ENCODE results near the gene PPIP5K2.

The PPIP5K2 gene

GRCh38 chr5:103224118-103224893 lies 104.2 kb downstream of the PPIP5K2 start:
- Mint-ChIP-seq H3K4me3 (no peak overlapping the region), H3K27ac (no peak overlapping the region), H3K36me3 (no peaks in the 10 kb centered on the region), H3K4me1 (peaks cover 4% of the 10 kb centered on the region), H3K27me3 (peaks cover 16% of the 10 kb centered on the region), H3K9me3 (peaks cover 3% of the 10 kb centered on the region)
- peak; percentile 62 for DNase-seq
- CTCF ChIA-PET: interaction anchor here (0.6 to 3.6 kb wide), 25 partner anchors 8 to 1282 kb away, joined by 3 to 26 read pairs (median 4); partner anchors contain the start of gene PPIP5K2

- Mint-ChIP-seq H3K4me3 (no peak overlapping the region), H3K27me3 (peaks cover 16% of the 10 kb centered on the region), H3K27ac (no peak overlapping the region), H3K4me1 (peaks cover 4% of the 10 kb centered on the region), H3K9me3 (peaks cover 1% of the 10 kb centered on the region), H3K36me3 (no peaks in the 10 kb centered on the region)
- CTCF ChIA-PET: interaction anchor here (0.6 to 3.6 kb wide), 23 partner anchors 8 to 643 kb away, joined by 3 to 26 read pairs (median 4); partner anchors contain the start of gene PPIP5K2
- no peak for DNase-seq
Measured at GRCh38 chr5:103224894-103225246, 104.8 kb downstream of the PPIP5K2 start.

- peaks cover 4% of the 10 kb centered on the region for H3K4me1 Mint-ChIP-seq
- DNase-seq: no peak
- H3K9me3 Mint-ChIP-seq: peaks cover 1% of the 10 kb centered on the region
- peaks cover 25% of the 10 kb centered on the region for H3K27me3 Mint-ChIP-seq
- no peak overlapping the region for H3K27ac Mint-ChIP-seq
- CTCF ChIA-PET: no interaction called here
- no peak overlapping the region for H3K4me3 Mint-ChIP-seq
- no peaks in the 10 kb centered on the region for H3K36me3 Mint-ChIP-seq
Measured at GRCh38 chr5:103228061-103228460, 108.0 kb downstream of the PPIP5K2 start.

- H3K36me3 Mint-ChIP-seq: no peaks in the 10 kb centered on the region
- H3K4me3 Mint-ChIP-seq: no peak overlapping the region
- H3K27ac Mint-ChIP-seq: no peak overlapping the region
- peaks cover 25% of the 10 kb centered on the region for H3K27me3 Mint-ChIP-seq
- H3K4me1 Mint-ChIP-seq: peaks cover 4% of the 10 kb centered on the region
- CTCF ChIA-PET: no interaction called here
- peaks cover 1% of the 10 kb centered on the region for H3K9me3 Mint-ChIP-seq
- DNase-seq: no peak
Measured at GRCh38 chr5:103228588-103228987, 108.5 kb downstream of the PPIP5K2 start.

- H3K27ac Mint-ChIP-seq: no peak overlapping the region
- H3K4me3 Mint-ChIP-seq: no peak overlapping the region
- CTCF ChIA-PET: interaction anchor here (0.7 to 4.7 kb wide), 12 partner anchors 8 to 947 kb away, joined by 3 to 47 read pairs (median 4); partner anchors contain the start of gene MACIR
- no peak for DNase-seq
- no peaks in the 10 kb centered on the region for H3K36me3 Mint-ChIP-seq
- no peaks in the 10 kb centered on the region for H3K9me3 Mint-ChIP-seq
- peaks cover 24% of the 10 kb centered on the region for H3K27me3 Mint-ChIP-seq
- H3K4me1 Mint-ChIP-seq: no peaks in the 10 kb centered on the region
Measured at GRCh38 chr5:103232393-103232999, 112.4 kb downstream of the PPIP5K2 start.

GRCh38 chr5:103234239-103234975 lies 114.3 kb downstream of the PPIP5K2 start:
- Mint-ChIP-seq H3K27ac (no peak overlapping the region), H3K9me3 (peaks cover 3% of the 10 kb centered on the region), H3K4me3 (no peak overlapping the region), H3K4me1 (no peaks in the 10 kb centered on the region), H3K36me3 (no peaks in the 10 kb centered on the region), H3K27me3 (peaks cover 23% of the 10 kb centered on the region)
- no peak for DNase-seq
- CTCF ChIA-PET: interaction anchor here (4.7 kb wide), 1 partner anchor 242 kb away, joined by 47 read pairs; no protein-coding TSS in a partner anchor

GRCh38 chr5:103235891-103236290 lies 115.8 kb downstream of the PPIP5K2 start:
- no peaks in the 10 kb centered on the region for H3K36me3 Mint-ChIP-seq
- CTCF ChIA-PET: no interaction called here
- DNase-seq: no peak
- H3K9me3 Mint-ChIP-seq: peaks cover 3% of the 10 kb centered on the region
- H3K27ac Mint-ChIP-seq: no peak overlapping the region
- no peak overlapping the region for H3K4me3 Mint-ChIP-seq
- peaks cover 20% of the 10 kb centered on the region for H3K27me3 Mint-ChIP-seq
- no peaks in the 10 kb centered on the region for H3K4me1 Mint-ChIP-seq

- H3K4me1 Mint-ChIP-seq: no peaks in the 10 kb centered on the region
- no peak for DNase-seq
- CTCF ChIA-PET: interaction anchor here (1.9 kb wide), 1 partner anchor 238 kb away, joined by 7 read pairs; no protein-coding TSS in a partner anchor
- peaks cover 3% of the 10 kb centered on the region for H3K9me3 Mint-ChIP-seq
- H3K36me3 Mint-ChIP-seq: no peaks in the 10 kb centered on the region
- H3K27me3 Mint-ChIP-seq: peaks cover 23% of the 10 kb centered on the region
- no peak overlapping the region for H3K27ac Mint-ChIP-seq
- no peak overlapping the region for H3K4me3 Mint-ChIP-seq
Measured at GRCh38 chr5:103237778-103238177, 117.7 kb downstream of the PPIP5K2 start.

GRCh38 chr5:103243665-103244064 lies 123.6 kb downstream of the PPIP5K2 start:
- H3K4me3 Mint-ChIP-seq: no peak overlapping the region
- H3K4me1 Mint-ChIP-seq: peaks cover 14% of the 10 kb centered on the region
- DNase-seq: no peak
- no peaks in the 10 kb centered on the region for H3K36me3 Mint-ChIP-seq
- CTCF ChIA-PET: no interaction called here
- H3K9me3 Mint-ChIP-seq: peaks cover 3% of the 10 kb centered on the region
- peaks cover 40% of the 10 kb centered on the region for H3K27me3 Mint-ChIP-seq
- no peak overlapping the region for H3K27ac Mint-ChIP-seq

GRCh38 chr5:103244398-103244797 lies 124.3 kb downstream of the PPIP5K2 start:
- Mint-ChIP-seq H3K9me3 (no peaks in the 10 kb centered on the region), H3K4me1 (peaks cover 14% of the 10 kb centered on the region), H3K36me3 (no peaks in the 10 kb centered on the region), H3K27me3 (peaks cover 40% of the 10 kb centered on the region), H3K27ac (no peak overlapping the region), H3K4me3 (no peak overlapping the region)
- CTCF ChIA-PET: no interaction called here
- DNase-seq: no peak

GRCh38 chr5:103245761-103246160 lies 125.7 kb downstream of the PPIP5K2 start:
- Mint-ChIP-seq H3K27me3 (peaks cover 45% of the 10 kb centered on the region), H3K9me3 (no peaks in the 10 kb centered on the region), H3K36me3 (no peaks in the 10 kb centered on the region), H3K4me3 (no peak overlapping the region), H3K27ac (no peak overlapping the region), H3K4me1 (peaks cover 14% of the 10 kb centered on the region)
- DNase-seq: no peak
- CTCF ChIA-PET: no interaction called here

GRCh38 chr5:103247118-103247517 lies 127.0 kb downstream of the PPIP5K2 start:
- CTCF ChIA-PET: interaction anchor here (0.6 kb wide), 1 partner anchor 365 kb away, joined by 3 read pairs; no protein-coding TSS in a partner anchor
- H3K27me3 Mint-ChIP-seq: peaks cover 37% of the 10 kb centered on the region

GRCh38 chr5:103249068-103249467 lies 129.0 kb downstream of the PPIP5K2 start:
- no peaks in the 10 kb centered on the region for H3K9me3 Mint-ChIP-seq
- no peaks in the 10 kb centered on the region for H3K36me3 Mint-ChIP-seq
- H3K27me3 Mint-ChIP-seq: peaks cover 33% of the 10 kb centered on the region
- no peak overlapping the region for H3K4me3 Mint-ChIP-seq
- H3K27ac Mint-ChIP-seq: no peak overlapping the region
- CTCF ChIA-PET: no interaction called here
- DNase-seq: no peak
- H3K4me1 Mint-ChIP-seq: peaks cover 14% of the 10 kb centered on the region

More at GRCh38 chr5:103247118-103247517, 127.0 kb downstream of the PPIP5K2 start:
- Mint-ChIP-seq H3K9me3 (no peaks in the 10 kb centered on the region), H3K4me1 (peaks cover 14% of the 10 kb centered on the region), H3K4me3 (no peak overlapping the region), H3K36me3 (no peaks in the 10 kb centered on the region), H3K27ac (no peak overlapping the region)
- no peak for DNase-seq

- H3K27me3 Mint-ChIP-seq: peaks cover 38% of the 10 kb centered on the region
- no peak overlapping the region for H3K4me3 Mint-ChIP-seq
- H3K4me1 Mint-ChIP-seq: peaks cover 6% of the 10 kb centered on the region
- CTCF ChIA-PET: interaction anchor here (1.1 kb wide), 1 partner anchor 220 kb away, joined by 5 read pairs; no protein-coding TSS in a partner anchor
- no peak for DNase-seq
- no peaks in the 10 kb centered on the region for H3K9me3 Mint-ChIP-seq
- no peaks in the 10 kb centered on the region for H3K36me3 Mint-ChIP-seq
- H3K27ac Mint-ChIP-seq: no peak overlapping the region
Measured at GRCh38 chr5:103254921-103255320, 134.8 kb downstream of the PPIP5K2 start.
